T-helper 2 cell treated with Interferon-gamma antibody and Interleukin-4, amounts not matched to agents 5 μg/mL and 100 μg/mL, for 36 hours (primary cell): ENCODE data around the gene DPP7.
"Not testable (repeated sequence)": the region's sequence is repeated elsewhere in the genome, so short reads cannot be mapped to it uniquely, and the experiment has no call there.

Experiments
- DNase-seq: peaks from one replicate; pipeline ENCODE4 v3.0.0; 2021; ENCODE audit warnings: low spot score
- H3K27ac Mint-ChIP-seq: one replicate; pipeline ENCODE4 v1.8.0; 2021; ENCODE audit warnings: mild to moderate bottlenecking, mixed read lengths
- H3K27me3 Mint-ChIP-seq: one replicate; pipeline ENCODE4 v1.8.0; 2021; ENCODE audit warnings: low read depth, mixed read lengths
- H3K36me3 Mint-ChIP-seq: one replicate; pipeline ENCODE4 v1.8.0; 2021; ENCODE audit warnings: low read depth, mixed read lengths
- H3K4me1 Mint-ChIP-seq: one replicate; pipeline ENCODE4 v1.8.0; 2021; ENCODE audit warnings: low read depth, mixed read lengths
- H3K4me3 Mint-ChIP-seq: one replicate; pipeline ENCODE4 v1.8.0; 2022; ENCODE audit warnings: mild to moderate bottlenecking, moderate library complexity, mixed read lengths
- H3K9me3 Mint-ChIP-seq: one replicate; pipeline ENCODE4 v1.8.0; 2021; ENCODE audit warnings: mixed read lengths

The DPP7 gene

GRCh38 chr9:137128862-137129455, 14.4 kb upstream of the DPP7 start:
- no peaks in the 10 kb centered on the region for H3K9me3 Mint-ChIP-seq
- peaks cover 5% of the 10 kb centered on the region for H3K27me3 Mint-ChIP-seq
- peaks cover 26% of the 10 kb centered on the region for H3K4me1 Mint-ChIP-seq
- H3K27ac Mint-ChIP-seq: peak overlapping the region; percentile 91
- peaks cover 1% of the 10 kb centered on the region for H3K36me3 Mint-ChIP-seq
- DNase-seq: peak; percentile 16
- peak overlapping the region; percentile 90 for H3K4me3 Mint-ChIP-seq

DNA sequence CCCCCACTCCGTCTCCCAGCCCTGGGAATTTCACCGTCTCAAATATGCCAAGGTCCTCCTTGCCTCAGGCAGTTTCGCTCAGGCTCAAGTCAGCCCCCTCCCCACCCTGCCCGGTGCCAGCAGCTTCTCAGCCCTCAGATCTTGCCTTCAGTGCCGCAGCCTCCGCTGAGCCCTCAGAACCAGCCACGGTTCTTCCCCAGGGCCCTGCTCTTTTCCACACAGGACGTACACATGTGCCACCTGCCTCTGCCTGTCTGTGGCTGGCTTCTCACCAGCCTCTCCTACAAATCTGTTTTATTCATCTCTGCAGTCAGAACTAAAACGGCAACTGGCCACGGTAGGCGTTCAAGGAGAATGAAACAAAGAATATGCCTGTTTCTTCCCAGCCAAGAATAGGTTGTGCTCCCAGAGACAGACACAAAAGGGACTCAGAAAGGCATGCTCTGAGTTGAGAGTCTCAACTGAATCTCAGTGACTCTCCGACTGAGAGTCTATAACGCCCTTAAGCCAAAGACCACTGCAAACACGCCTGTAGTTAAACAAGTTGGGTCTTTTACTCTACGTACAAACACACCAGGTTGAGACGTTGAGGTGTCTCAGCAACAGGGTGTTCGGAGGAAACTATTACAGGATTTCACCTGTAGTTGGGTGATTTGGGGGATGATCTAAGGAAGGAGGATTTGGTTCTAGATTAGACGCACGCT, 13.8 kb upstream of the DPP7 start:
- Mint-ChIP-seq H3K4me1 (peaks cover 26% of the 10 kb centered on the region), H3K36me3 (peaks cover 1% of the 10 kb centered on the region), H3K4me3 (peak overlapping the region; percentile 90), H3K9me3 (no peaks in the 10 kb centered on the region), H3K27me3 (peaks cover 5% of the 10 kb centered on the region), H3K27ac (peak overlapping the region; percentile 91)
- no peak for DNase-seq

DNA sequence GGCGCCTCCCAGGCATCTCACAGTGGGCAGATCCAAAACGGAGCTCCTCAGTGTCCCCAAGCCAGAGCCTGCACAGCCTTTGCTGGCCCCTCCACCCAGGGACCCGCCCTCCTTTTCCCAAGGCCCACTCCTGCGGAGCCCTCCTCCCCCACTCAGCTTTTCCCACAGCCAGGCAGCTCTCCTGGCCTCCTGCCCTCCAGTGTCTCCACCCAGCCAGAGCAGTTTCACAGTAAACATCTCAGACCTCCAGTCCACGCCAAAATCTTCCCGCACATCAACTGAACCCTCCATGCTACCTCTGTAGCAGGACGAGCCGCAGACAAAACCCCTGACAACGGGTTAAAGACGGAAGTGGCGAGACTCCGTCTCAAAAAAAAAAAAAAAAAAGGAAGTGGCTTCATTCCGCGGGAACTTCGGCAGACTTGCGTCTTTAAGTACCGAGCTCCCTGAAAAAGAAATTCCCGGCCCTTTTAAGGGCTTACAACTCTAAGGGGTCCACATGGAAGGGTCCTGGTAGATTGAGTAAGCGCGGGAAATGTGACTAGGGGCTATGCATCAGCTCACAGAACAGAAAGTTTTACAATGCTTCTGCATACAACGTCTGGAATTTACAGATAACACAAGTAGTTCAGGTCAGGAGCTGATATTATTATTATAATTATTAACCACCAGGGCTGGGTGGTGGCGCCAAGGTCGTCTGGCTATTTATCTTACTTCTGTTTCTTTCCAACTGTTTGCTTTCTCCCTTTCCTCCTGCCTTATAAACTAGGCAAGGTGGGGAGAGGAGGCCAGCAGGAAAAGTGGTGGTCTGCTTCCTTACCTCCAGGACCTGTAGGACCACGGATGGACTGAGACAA, 13.0 kb upstream of the DPP7 start:
- H3K27ac Mint-ChIP-seq: peak overlapping the region; percentile 91
- peaks cover 28% of the 10 kb centered on the region for H3K4me1 Mint-ChIP-seq
- peaks cover 1% of the 10 kb centered on the region for H3K36me3 Mint-ChIP-seq
- peak; percentile 39 for DNase-seq
- no peaks in the 10 kb centered on the region for H3K9me3 Mint-ChIP-seq
- H3K27me3 Mint-ChIP-seq: peaks cover 3% of the 10 kb centered on the region
- peak overlapping the region; percentile 90 for H3K4me3 Mint-ChIP-seq

DNA sequence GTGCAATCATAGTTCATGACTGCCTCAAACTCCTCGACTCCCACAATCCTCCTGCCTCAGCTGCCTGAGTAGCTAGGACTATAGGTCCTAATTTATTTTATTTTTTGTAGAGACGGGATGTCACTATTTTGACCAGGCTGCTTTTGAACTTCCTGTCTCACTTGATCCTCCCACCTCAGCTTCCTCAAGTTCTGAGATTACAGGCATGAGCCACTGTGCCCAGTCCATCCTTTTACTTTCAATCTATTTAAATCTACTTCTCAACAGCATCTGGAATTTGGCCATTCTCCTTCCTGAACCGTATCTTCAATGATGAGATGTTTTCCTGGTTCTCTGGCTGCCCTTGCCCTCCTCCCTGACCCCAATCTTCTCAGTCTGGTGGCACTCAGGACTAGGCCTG, 12.3 kb upstream of the DPP7 start:
- Mint-ChIP-seq H3K36me3 (peaks cover 1% of the 10 kb centered on the region), H3K27ac (peak overlapping the region; percentile 91), H3K9me3 (no peaks in the 10 kb centered on the region), H3K27me3 (peaks cover 3% of the 10 kb centered on the region), H3K4me1 (peaks cover 33% of the 10 kb centered on the region), H3K4me3 (peak overlapping the region; percentile 90)
- no peak for DNase-seq

GRCh38 chr9:137123952-137124462, 9.5 kb upstream of the DPP7 start:
- peaks cover 33% of the 10 kb centered on the region for H3K4me1 Mint-ChIP-seq
- not testable (repeated sequence) for H3K36me3 Mint-ChIP-seq, H3K4me3 Mint-ChIP-seq, H3K27me3 Mint-ChIP-seq, H3K27ac Mint-ChIP-seq, DNase-seq, H3K9me3 Mint-ChIP-seq

DNA sequence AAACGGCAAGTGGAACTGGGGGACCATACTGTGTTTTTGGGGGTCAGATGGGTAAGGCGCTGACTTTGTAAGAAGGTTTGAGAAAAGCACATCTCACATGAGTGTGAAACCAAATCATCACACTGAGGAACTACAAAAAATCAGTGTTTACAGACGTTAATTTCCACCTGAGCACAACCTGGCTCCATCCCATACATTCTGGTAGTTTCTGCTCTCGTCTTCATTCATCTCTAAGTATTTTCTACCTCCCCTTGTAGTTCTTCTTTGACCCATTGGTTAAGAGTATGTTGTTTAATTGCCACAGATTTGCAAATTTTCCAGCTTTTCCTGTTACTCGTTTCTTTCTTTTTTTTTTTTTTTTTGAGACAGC, 8.9 kb upstream of the DPP7 start:
- Mint-ChIP-seq H3K9me3 (no peaks in the 10 kb centered on the region), H3K4me3 (no peak overlapping the region), H3K4me1 (peaks cover 29% of the 10 kb centered on the region), H3K36me3 (peaks cover 1% of the 10 kb centered on the region), H3K27ac (no peak overlapping the region), H3K27me3 (no peaks in the 10 kb centered on the region)
- DNase-seq: no peak

- not testable (repeated sequence) for H3K9me3 Mint-ChIP-seq
These were observed 8.4 kb upstream of the DPP7 start for GRCh38 chr9:137122796-137123467.

GRCh38 chr9:137121927-137122795, 7.6 kb upstream of the DPP7 start:
- peaks cover 19% of the 10 kb centered on the region for H3K4me1 Mint-ChIP-seq
- DNase-seq, H3K36me3 Mint-ChIP-seq, H3K27me3 Mint-ChIP-seq, H3K9me3 Mint-ChIP-seq, H3K27ac Mint-ChIP-seq, H3K4me3 Mint-ChIP-seq: not testable (repeated sequence)

More at GRCh38 chr9:137122796-137123467, 8.4 kb upstream of the DPP7 start:
- not testable (repeated sequence) for H3K4me3 Mint-ChIP-seq, DNase-seq, H3K27me3 Mint-ChIP-seq, H3K27ac Mint-ChIP-seq, H3K36me3 Mint-ChIP-seq
- H3K4me1 Mint-ChIP-seq: peaks cover 24% of the 10 kb centered on the region

GRCh38 chr9:137118092-137118603, 3.6 kb upstream of the DPP7 start:
- H3K27me3 Mint-ChIP-seq, H3K27ac Mint-ChIP-seq, H3K4me3 Mint-ChIP-seq, H3K36me3 Mint-ChIP-seq, H3K9me3 Mint-ChIP-seq, DNase-seq: not testable (repeated sequence)
- H3K4me1 Mint-ChIP-seq: peaks cover 11% of the 10 kb centered on the region

DNA sequence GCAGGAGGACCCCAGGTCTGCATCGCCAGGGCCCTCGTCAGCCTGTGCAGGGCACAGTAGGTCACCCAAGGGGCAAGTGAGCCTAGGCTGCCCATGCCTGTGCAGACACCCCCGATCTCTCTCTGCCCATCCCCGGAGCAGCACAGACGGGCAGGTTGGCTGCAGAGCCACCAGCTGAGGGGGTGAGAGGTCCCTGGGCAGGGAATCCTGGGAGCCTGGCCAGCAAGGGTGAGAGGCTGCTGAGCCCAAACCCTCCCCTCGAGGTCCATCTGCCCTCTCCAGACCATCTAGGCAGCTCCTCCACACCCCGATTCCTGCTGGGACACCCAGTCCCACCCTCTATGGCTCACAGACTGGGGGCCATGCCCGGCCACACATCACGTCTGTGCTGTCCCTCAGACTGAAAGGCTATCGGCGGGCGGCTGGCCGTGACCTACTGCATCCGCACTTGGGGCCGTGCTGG, 2.8 kb upstream of the DPP7 start:
- Mint-ChIP-seq H3K27me3 (no peaks in the 10 kb centered on the region), H3K4me1 (peaks cover 6% of the 10 kb centered on the region), H3K27ac (no peak overlapping the region), H3K4me3 (no peak overlapping the region), H3K9me3 (no peaks in the 10 kb centered on the region), H3K36me3 (peaks cover 3% of the 10 kb centered on the region)
- no peak for DNase-seq

GRCh38 chr9:137116728-137117127, 2.2 kb upstream of the DPP7 start:
- H3K27me3 Mint-ChIP-seq: no peaks in the 10 kb centered on the region
- H3K9me3 Mint-ChIP-seq: no peaks in the 10 kb centered on the region
- no peak overlapping the region for H3K27ac Mint-ChIP-seq
- H3K4me1 Mint-ChIP-seq: peaks cover 3% of the 10 kb centered on the region
- DNase-seq: no peak
- H3K4me3 Mint-ChIP-seq: no peak overlapping the region
- peaks cover 3% of the 10 kb centered on the region for H3K36me3 Mint-ChIP-seq

- no peak overlapping the region for H3K27ac Mint-ChIP-seq
- no peak for DNase-seq
- H3K4me1 Mint-ChIP-seq: peaks cover 3% of the 10 kb centered on the region
- H3K36me3 Mint-ChIP-seq: peaks cover 3% of the 10 kb centered on the region
- no peak overlapping the region for H3K4me3 Mint-ChIP-seq
- H3K27me3 Mint-ChIP-seq: no peaks in the 10 kb centered on the region
- H3K9me3 Mint-ChIP-seq: no peaks in the 10 kb centered on the region
These were observed 1.5 kb upstream of the DPP7 start for GRCh38 chr9:137116027-137116507.
